Right lung (tissue), 5 donors: ENCODE data around the gene LRP10. TPM values are rescaled to one million over a fixed set of nuclear protein-coding genes. Genes with fewer than 3 reads are reported as not detected.
"Not testable (repeated sequence)": the region's sequence is repeated elsewhere in the genome, so short reads cannot be mapped to it uniquely, and the experiment has no call there.

Experiments used
- DNase-seq, 2 donors: peaks; one replicate each; pipeline ENCODE4 v3.0.0-alpha.2; 2013
- polyA plus RNA-seq, 5 donors: library from polyadenylated mRNA; unstranded; fragments of 120-200 nt; gene quantifications; one replicate each; pipeline versions ENCODE4 v1.2.1 to v1.2.3, GENCODE V29; 2013; ENCODE audit warnings: inconsistent platforms in 1 of 5, low replicate concordance in 1 of 5; ENCODE audit not compliant: insufficient read length in 5 of 5, insufficient read depth in 1 of 5

LRP10 gene
- polyA plus RNA-seq, 5 donors: 43.1 to 64.5 (median 51.0) TPM

GRCh38 chr14:22842211-22843122 lies 29.1 kb upstream of the LRP10 start:
- DNase-seq: no peak

DNA sequence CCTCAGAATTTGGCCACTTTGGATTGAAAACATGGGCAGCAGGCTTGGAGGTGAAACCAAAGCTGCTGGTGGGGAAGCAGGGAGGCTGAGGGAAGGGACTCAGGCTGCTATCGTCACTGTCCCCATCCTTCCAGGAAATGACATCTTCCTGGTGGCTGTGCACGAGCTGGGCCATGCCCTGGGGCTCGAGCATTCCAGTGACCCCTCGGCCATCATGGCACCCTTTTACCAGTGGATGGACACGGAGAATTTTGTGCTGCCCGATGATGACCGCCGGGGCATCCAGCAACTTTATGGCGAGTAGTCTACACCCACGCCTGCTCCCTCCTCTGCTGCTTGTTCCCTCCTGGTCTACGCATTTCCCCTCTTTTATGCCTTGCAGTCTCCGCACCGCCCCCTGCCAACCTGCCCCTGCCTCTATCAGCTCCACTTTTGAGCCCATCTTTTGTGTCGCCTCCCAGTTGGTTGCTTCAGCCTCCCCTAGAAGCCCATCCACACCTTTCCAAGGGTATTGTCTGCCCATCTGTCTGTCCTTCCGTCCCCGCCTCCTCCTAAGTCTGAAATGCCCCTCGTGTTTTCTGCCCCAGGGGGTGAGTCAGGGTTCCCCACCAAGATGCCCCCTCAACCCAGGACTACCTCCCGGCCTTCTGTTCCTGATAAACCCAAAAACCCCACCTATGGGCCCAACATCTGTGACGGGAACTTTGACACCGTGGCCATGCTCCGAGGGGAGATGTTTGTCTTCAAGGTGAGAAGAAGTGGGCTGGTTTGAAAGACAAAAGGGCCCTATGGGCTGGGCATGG lies 28.2 kb upstream of the LRP10 start:
- no peak for DNase-seq

- no peak for DNase-seq
Observed at GRCh38 chr14:22844221-22845102, 27.1 kb upstream of the LRP10 start.

DNA sequence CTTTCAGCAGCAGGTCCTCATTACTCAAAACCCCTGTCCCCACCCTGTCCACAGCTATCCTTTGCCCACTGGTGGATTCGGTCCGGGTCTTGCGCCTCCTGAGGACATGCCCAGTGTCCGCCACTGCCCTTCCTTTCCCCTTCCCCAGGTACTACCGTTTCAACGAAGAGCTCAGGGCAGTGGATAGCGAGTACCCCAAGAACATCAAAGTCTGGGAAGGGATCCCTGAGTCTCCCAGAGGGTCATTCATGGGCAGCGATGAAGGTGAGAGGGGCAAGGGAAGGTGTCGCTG lies 26.5 kb upstream of the LRP10 start:
- no peak for DNase-seq

- no peak for DNase-seq
Observed at GRCh38 chr14:22845821-22846625, 25.5 kb upstream of the LRP10 start.

GRCh38 chr14:22846811-22847307 lies 24.7 kb upstream of the LRP10 start:
- no peak for DNase-seq

DNA sequence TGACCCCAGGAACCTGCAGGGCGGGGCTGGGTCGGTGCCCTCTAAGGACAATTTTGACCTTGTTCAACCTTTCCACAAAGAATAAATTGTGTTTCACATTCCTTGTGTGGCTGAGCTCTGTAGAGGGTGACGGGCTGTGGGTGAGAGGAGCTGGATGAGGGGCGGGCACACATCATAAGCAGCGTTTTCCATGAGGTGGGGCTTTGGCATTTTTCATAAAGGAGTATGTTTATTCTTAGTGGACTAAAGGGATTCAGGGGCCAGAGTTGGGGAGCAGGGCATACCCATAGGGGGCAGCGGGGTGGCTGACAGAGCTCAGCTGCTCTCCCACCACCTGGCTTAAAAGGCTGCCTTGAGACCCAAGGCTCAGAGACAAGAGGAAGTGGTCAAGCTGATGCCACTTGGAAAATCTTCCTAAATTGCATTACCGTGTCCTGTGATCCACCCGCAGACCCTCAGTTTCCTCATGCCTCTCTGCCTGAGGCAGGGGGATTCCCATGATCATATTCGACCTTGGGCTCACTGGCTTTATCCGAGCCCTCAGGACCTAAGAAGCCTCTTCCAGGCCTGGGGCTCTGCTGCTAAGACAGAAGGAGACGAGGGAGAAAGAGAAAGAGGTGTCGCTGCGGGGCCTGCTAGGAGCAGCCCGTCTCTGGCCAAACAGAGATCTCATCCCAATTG lies 23.7 kb upstream of the LRP10 start:
- no peak for DNase-seq

- peak; percentile 92 to 94 for DNase-seq
Observed at GRCh38 chr14:22848351-22849164, 23.0 kb upstream of the LRP10 start.

GRCh38 chr14:22849212-22849819 lies 22.2 kb upstream of the LRP10 start:
- DNase-seq: peak; percentile 51 to 52

GRCh38 chr14:22850944-22851764 lies 20.4 kb upstream of the LRP10 start:
- peak; percentile 88 to 92 for DNase-seq

DNA sequence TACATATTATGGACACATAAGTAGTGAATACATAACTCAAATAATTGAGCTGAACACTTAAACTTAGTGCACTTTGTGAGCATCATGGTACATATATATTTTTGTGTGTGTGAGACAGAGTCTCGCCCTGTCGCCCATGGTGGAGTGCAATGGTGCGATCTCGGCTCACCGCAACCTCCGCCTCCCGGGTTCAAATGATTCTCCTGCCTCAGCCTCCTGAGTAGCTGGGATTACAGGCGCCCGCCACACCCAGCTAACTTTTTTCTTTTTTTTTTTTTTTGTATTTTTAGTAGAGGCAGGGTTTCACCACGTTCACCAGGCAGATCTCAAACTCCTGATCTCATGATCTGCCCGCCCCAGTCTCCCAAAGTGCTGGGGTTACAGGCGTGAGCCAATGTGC lies 19.4 kb upstream of the LRP10 start:
- not testable (repeated sequence) for DNase-seq

DNA sequence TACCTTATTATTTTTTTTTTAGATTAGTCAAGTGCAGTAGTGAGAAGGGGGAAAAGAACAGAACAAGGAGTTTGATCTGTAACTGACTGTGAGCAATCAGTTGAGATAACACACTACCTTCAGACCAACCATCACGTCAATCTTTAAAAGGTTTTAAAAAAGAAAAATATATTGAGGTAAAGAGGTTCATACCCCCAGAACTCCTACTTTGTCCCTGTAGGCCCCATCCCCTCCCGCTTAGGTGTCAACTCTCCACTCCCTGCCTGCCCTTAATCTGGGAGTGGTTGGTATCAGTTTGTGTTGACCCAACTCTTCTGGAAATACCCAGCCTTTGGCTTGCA lies 19.0 kb upstream of the LRP10 start:
- no peak for DNase-seq

GRCh38 chr14:22852940-22853767 lies 18.4 kb upstream of the LRP10 start:
- peak; percentile 81 to 90 for DNase-seq

DNA sequence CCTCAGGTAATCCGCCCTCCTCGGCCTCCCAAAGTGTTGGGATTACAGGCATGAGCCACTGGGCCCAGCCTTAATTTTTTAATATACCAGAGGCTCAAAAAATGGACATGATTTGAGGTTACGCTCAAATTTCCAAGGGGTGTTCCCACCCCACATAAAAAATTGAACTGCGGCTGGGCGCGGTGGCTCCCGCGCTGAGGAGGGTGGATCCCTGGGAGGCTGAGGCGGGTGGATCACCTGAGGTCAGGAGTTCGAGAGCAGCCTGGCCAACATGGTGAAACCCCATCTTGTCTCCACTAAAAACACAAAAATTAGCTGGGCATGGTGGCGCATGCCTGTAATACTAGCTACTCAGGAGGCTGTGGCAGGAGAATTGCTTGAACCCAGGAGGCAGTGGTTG lies 17.2 kb upstream of the LRP10 start:
- DNase-seq: not testable (repeated sequence)

- DNase-seq: no peak
Observed at GRCh38 chr14:22854963-22855724, 16.4 kb upstream of the LRP10 start.

DNA sequence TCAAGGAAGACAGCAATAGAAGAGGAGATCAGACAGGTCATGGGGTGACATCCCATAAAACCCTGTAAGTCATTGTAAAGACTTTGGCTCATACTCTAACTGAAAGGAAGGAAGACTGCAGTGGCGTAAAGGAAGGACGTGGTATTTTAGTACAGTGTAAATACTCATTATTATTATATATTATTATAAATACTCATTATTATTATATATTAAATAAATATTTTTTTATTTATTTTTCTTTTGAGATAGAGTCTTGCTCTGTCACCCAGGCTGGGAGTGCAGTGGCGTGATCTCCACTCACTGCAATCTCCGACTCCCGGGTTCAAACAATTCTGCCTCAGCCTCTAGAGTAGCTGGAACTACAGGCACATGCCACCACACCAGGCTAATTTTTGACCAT lies 15.1 kb upstream of the LRP10 start:
- no peak for DNase-seq
